Suppressor macrophage (primary cell): ENCODE data around the gene OR6B2.
"Not testable (repeated sequence)": the region's sequence is repeated elsewhere in the genome, so short reads cannot be mapped to it uniquely, and the experiment has no call there.

Experiments
- DNase-seq, 4 experiments: peaks; one replicate each; pipeline ENCODE4 v3.0.0-alpha.2; 2020 to 2022
- total RNA-seq, 17 experiments: gene quantifications; one replicate each; lab custom pipeline; 2026; ENCODE audit warnings: mixed read lengths in 6 of 17, inconsistent platforms in 3 of 17; lab: John Stamatoyannopoulos, UW

OR6B2 gene
- total RNA-seq, result 0 to 0.77 (median 0) reads per million in 17 experiments

GRCh38 chr2:240030379-240031094 is at the start of gene OR6B2:
OR6B2 (minus strand) TSS chr2:240030429; CDS start chr2:240030429, 0 bp downstream.
- no peak for DNase-seq

GRCh38 chr2:240078631-240079030 is 48.4 kb upstream of the OR6B2 start:
- no peak for DNase-seq

GRCh38 chr2:240077442-240077841 is 47.2 kb upstream of the OR6B2 start:
- no peak for DNase-seq

DNA sequence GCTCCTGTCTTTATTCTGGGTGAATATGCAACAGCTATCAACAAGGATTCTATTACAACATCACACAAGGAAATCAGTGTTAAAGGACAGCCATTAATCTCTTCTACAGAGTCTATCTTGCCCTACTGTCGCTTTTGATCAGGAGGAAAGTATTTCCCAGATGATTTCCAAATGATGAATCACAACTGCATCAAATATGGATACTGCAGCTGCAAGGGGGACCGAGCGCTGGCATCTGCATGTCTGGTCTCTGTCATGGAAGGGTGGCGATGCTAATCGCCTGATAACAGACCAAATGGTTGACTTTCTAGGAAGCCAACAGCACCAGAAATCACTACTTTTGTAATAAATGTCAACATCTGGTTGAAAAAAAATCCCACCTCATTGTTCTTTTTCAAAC is 44.3 kb upstream of the OR6B2 start:
- DNase-seq, result no peak

- DNase-seq, result no peak
Measured at GRCh38 chr2:240070907-240071306, 40.7 kb upstream of the OR6B2 start.

GRCh38 chr2:240069829-240070228 is 39.6 kb upstream of the OR6B2 start:
- no peak for DNase-seq

DNA sequence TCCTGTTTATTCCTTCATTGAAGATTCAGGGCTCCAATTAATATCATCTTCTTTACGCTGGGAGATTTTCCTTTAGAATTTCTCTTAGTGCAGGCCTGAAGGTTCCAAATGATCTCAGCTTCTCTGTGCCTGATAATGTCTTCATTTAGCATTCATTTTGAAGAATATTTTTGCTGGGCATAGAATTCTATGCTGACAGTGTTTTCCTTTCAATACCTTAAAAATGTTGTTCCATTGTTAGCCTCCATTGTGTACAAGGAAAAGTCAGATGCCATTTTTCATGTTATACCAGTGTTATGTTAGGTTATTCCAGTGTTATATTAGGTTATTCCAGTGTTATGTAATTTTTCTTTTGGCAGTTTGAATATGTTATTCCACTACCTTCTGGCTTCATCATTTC is 38.0 kb upstream of the OR6B2 start:
- no peak for DNase-seq

- DNase-seq, result no peak
Measured at GRCh38 chr2:240066489-240066888, 36.3 kb upstream of the OR6B2 start.

DNA sequence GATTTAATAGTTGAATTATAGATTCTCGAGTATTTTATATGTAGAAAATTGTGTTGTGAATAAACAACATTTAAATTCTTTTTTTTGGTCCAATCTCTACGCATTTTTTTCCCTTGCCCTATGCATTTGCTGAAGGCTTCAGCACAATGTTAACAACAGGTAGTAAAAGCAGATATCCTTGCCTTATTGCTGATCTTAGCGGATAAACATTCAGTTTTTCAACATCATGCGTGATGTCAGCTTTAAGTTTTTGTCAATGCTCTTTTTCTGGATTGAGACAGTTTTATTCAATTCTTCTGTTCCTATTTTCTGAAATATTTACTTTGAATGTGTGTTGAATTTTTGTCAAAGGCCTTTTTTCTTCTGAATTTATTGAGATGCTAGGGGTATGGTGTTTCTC is 34.7 kb upstream of the OR6B2 start:
- no peak for DNase-seq

- DNase-seq, result peak; percentile 67 to 72 (median 68)
Measured at GRCh38 chr2:240060977-240061591, 30.9 kb upstream of the OR6B2 start.

DNA sequence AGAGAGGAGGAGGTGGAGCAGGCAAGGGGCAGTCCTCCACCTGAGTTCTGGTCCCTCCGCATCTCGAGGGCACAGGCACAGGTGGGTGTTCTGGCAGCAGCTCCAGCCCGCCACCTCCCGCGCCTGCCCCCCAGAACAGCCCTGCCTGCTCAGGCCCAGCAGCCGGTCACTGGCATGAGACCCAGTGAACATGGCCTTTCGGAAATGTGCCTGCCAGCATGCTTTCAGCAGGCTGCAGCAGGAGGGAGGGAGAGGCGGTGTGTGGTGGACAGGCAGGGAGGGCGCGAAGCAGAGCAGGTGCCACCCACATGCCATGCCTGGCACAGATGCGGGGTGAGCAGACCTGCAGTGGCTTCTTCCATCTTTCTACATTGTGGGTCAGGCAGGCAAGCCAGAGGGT is 26.4 kb upstream of the OR6B2 start:
- DNase-seq, result no peak

- no peak for DNase-seq
Measured at GRCh38 chr2:240055177-240055917, 25.1 kb upstream of the OR6B2 start.

DNA sequence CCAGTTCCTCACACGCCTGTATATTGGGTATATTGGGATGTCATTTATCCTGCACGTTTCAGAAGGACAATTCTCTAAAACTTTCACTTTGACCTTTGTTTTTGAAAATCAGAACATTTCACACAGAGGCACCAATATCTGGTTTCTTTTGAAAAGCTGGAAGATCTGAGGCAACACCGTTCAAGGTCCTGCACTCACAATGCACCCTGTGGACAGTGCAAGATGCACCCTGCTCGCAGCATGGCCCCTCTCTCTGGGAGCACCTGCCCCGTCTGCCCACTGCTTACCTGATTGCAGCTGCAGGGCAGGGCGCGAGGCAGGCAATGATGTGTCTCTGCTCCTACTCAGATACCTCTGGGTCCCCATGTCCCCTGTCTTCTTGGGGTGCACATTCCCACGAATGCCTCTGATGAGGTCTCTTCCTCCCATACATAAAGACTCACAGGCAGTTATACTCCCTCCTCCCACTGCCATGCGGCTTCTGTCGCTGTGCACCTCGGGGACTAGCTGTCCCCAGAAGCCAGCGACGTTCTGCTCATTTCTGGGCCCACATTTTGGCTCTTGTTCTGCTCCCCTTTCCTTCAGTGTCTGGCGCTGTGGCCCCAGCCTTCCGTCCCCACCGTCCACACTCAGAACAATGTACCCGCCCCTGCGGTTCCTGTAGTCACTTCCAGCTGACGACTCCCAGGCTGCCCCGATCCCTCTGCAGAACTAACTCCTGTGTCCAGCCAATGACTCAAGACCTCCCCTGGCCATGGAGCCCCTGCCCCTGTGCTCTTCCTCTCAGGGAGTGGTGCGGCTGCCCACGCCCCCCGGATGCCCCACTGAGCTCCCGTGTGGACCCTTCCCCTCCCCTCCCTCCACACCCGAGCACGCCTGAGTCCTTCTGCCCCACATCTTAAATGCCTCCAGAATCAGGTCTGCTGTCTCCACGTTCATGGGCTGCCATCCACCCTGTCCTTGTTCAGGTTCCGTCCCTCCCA is 23.2 kb upstream of the OR6B2 start, which contains the start of gene OR6B3:
OR6B3 (minus strand) TSS at position 349 of the 983 bp plus-strand sequence.
- DNase-seq, result no peak

GRCh38 chr2:240052524-240052923 is 22.3 kb upstream of the OR6B2 start:
- DNase-seq, result no peak

GRCh38 chr2:240051697-240052096 is 21.5 kb upstream of the OR6B2 start:
- DNase-seq, result no peak

- no peak for DNase-seq
Measured at GRCh38 chr2:240050278-240050677, 20.0 kb upstream of the OR6B2 start.

DNA sequence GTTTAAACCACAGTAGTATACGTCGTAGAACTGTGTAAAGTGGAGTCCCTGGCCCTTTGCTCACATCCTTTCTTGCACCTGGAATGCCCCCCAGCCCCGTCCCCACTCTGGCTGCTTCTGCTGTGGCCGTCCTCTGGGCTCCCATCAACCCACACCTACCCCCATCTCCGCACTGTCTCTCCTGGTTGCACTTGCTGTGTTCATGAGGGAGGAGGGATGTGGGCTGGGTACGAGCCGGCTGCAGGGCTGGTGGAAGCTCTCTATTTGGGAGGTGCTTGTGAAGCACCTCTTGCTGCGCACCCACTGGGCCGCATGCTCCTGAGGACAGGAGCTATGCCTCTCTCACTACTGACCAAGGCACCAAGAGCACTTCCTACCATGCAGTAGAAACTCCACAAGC is 18.0 kb upstream of the OR6B2 start:
- DNase-seq, result no peak

DNA sequence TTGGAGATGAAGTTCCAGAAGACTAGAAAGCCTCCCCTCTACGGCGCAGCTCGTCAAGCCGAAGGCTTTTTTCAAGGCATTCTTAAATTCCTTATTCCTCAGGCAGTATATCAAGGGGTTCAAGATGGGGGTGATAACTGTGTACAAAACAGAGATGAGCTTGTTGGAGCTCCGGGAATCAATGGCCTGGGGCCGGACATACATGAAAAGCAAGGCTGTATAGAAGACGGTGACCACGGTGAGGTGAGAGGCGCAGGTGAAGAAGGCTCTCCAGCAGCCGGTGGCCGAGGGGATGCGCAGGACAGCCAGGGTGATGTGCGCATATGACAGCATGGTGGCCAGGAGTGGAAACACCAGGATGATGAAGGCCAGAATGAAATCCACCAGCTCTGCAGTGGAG is 14.9 kb upstream of the OR6B2 start:
- DNase-seq, result no peak

- not testable (repeated sequence) for DNase-seq
Measured at GRCh38 chr2:240044096-240044495, 13.9 kb upstream of the OR6B2 start.

DNA sequence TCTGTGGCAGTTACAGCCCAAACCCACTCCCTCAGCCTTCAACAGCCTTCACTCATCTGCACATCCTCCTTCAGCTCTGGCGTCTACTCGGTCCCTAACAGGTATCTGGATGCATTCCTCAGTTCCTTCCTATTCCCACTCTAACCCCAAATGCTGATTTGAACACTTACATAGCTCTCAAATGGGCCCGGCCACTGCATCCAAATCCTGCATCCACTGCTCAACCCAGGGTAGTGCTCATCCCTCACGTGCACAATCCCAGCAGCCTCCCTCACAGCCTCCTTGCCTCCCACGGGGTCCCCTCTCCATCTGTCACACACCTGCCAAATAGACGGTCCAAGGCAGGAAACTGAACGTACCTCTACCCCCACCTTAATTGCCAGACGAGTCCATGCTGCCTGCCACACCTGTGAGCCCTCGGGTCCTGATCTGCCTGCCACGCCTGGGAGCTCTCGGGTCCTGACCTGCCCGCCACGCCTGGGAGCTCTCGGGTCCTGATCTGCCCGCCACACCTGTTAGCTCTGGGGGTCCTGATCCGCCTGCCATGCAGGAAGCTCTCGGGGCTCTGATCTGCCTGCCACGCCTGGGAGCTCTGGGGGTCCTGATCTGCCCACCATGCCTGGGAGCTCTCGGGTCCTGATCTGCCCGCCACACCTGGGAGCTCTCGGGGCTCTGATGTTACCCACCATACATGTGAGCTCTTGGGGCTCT is 13.2 kb upstream of the OR6B2 start:
- DNase-seq, result no peak

DNA sequence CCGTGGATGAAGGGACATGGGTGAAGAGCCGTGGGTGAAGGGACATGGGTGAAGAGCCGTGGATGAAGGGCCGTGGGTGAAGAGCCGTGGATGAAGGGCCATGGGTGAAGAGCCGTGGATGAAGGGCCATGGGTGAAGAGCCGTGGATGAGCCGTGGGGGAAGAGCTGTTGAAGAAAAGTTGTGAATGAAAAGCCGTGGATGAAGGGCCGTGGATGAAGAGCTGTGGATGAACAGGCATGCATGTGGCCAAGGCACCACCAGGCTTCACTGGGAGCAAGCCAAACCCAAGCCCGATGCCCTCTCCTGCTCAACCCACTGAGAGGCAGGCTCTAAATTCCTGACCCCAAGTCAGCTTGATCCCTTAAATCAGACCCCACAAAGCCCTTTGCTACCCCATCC is 12.5 kb upstream of the OR6B2 start:
- DNase-seq, result no peak

DNA sequence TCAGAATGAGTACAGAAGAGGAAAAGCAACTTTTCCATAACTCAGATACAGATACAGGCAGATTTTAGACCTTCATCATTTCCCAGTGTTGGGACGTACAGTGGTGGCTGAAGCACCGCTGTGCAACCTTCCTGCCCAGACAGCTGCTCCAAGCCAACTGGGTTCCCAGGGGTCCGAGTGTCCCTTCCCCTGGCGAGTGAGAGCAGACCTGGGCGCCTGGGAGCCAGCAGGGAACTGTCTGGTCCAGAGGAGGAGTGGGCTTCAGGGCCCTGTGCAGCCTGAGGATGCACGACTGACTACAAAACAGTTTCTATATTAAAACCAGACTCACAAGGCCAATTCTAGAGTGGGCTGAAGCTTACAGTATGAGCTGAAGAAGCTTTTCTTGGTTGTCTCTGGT is 11.1 kb upstream of the OR6B2 start:
- DNase-seq, result no peak
